Adrenal gland (tissue), 12 donors: ENCODE data around the gene DHDH. TPM values are rescaled to one million over a fixed set of nuclear protein-coding genes. Genes with fewer than 3 reads are reported as not detected.

Experiments used
- DNase-seq, 7 donors: peaks; one replicate each; pipeline ENCODE4 v3.0.0-alpha.2; 2019 to 2020
- H3K27ac ChIP-seq, 5 donors: fragments of 200-600 bp; sonication (generic) in 4 of 5; 1 replicate in 3 of 5; 2 replicates in 2 of 5; pipeline versions ENCODE4 v1.5.1 to v1.8.0; 2016 to 2020; ENCODE audit warnings: mild to moderate bottlenecking in 1 of 5
- H3K27me3 ChIP-seq: fragments of 200-600 bp; 2 replicates; pipeline ENCODE4 v1.8.0; 2021
- H3K36me3 ChIP-seq, 2 donors: fragments of 200-600 bp; replicated peaks in 1 of 2; 1 replicate in 1 of 2; 2 replicates in 1 of 2; pipeline versions ENCODE4 v1.5.1 to v1.8.0; 2018 to 2022
- H3K4me1 ChIP-seq, 2 donors: fragments of 200-600 bp; replicated peaks in 1 of 2; 1 replicate in 1 of 2; 2 replicates in 1 of 2; pipeline versions ENCODE4 v1.5.1 to v1.8.0; 2018 to 2021
- H3K4me3 ChIP-seq, 4 donors: fragments of 200-600 bp; sonication (generic) in 3 of 4; one replicate each; pipeline ENCODE4 v1.5.1; 2016 to 2018
- H3K9me3 ChIP-seq, 3 donors: fragments of 200-600 bp; sonication (generic) in 1 of 3; replicated peaks in 1 of 3; 1 replicate in 2 of 3; 2 replicates in 1 of 3; pipeline versions ENCODE4 v1.5.1 to v1.8.0; 2016 to 2021
- POLR2A ChIP-seq, 2 donors: fragments of 450-650 bp; IDR thresholded peaks; one replicate each; pipeline ENCODE4 v1.6.1; 2017; ENCODE audit warnings: antibody characterized with exemption in 2 of 2, mild to moderate bottlenecking in 2 of 2, moderate library complexity in 1 of 2
- WGBS, 4 donors: extraction: QIAGEN DNeasy Blood & Tissue Kit in 2 of 4; methylation state at CpG; one replicate each; pipeline versions ENCODE4 v1.1.5 to v1.1.7; 2013 to 2017; 5-methylcytosine and 5-hydroxymethylcytosine counted together
- intact Hi-C, 2 donors: fragments of 100-400 bp; cut with DNase I; formaldehyde crosslinking; loops; one replicate each; pipeline versions ENCODE4 v1.14.1 to v1.15.0; 2022 to 2023
- polyA plus RNA-seq, 3 donors: library from polyadenylated mRNA; stranded (reverse); fragments of 200-250 nt in 2 of 3; fragments of 350-450 nt in 1 of 3; fragmentation: Illumina TruSeq in 1 of 3; extraction: RNeasy Lipid Tissue Mini Kit (QIAGEN cat#74804) in 1 of 3; gene quantifications; one replicate each; pipeline ENCODE4 v1.2.3, GENCODE V29; 2013 to 2014
- total RNA-seq, 9 donors: library from RNA; depleted of rRNA in 4 of 9; stranded (reverse); fragments of >200 nt in 4 of 9; fragments of 120-200 nt in 1 of 9; fragmentation: NEBNext Ultra II Directional in 1 of 9; extraction: Animal tissue kit (Norgen Biotek cat#: 25700) in 1 of 9; gene quantifications; one replicate each; pipeline versions ENCODE4 v1.1.0 to v1.2.4, GENCODE V29; 2013 to 2023
- TF ChIP-seq, protein P1 (sequence below), 6 experiments: fragments of 450-650 bp in 4 of 6; fragments of 200-600 bp in 2 of 6; sonication (generic) in 1 of 6; IDR thresholded peaks; 1 replicate in 5 of 6; 2 replicates in 1 of 6; pipeline versions ENCODE4 v1.5.1 to v1.8.0; 2016 to 2021; ENCODE audit warnings: antibody characterized with exemption in 6 of 6, mild to moderate bottlenecking in 2 of 6, moderate library complexity in 1 of 6
- donor health status: healthy with polysubstance abuse.
- donor health status: Bipolar disorder and iron deficiency.
- donor health status: DM: yes; HTN: yes; CAD: no.
- donor health status: DM: no; HTN: no; CAD: no.
- donor health status: DM: no; HTN: no; CAD: no.
- donor health status: DM: yes; HTN: yes; CAD: no.

Gene DHDH
- total and polyA plus RNA-seq, 12 donors = 0.17 to 2.8 (median 0.38) TPM; not detected in 5

DNA sequence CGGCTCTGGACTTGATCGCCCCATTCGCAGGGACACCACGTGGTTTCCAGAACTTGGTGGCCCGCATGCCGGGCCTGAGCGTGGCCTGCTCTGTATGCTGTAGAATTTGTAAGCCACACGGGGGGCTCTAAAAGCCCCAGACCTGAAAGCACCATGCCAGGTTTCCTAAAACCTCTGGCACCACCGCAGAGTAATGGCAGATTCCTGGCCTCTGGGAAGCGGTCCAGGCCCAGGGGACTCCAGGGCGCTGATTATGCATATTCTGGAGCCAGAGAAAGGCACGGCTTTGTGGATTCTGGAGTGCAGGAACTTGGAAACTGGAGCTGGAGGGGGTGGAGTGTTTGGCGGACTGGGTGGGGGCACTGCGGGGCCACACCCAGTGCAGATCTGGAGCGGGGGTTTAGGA, 35.3 kb downstream of the DHDH start:
- peaks cover 23 to 27% of the 10 kb centered on the region in 2 donors for H3K4me1 ChIP-seq

DNA sequence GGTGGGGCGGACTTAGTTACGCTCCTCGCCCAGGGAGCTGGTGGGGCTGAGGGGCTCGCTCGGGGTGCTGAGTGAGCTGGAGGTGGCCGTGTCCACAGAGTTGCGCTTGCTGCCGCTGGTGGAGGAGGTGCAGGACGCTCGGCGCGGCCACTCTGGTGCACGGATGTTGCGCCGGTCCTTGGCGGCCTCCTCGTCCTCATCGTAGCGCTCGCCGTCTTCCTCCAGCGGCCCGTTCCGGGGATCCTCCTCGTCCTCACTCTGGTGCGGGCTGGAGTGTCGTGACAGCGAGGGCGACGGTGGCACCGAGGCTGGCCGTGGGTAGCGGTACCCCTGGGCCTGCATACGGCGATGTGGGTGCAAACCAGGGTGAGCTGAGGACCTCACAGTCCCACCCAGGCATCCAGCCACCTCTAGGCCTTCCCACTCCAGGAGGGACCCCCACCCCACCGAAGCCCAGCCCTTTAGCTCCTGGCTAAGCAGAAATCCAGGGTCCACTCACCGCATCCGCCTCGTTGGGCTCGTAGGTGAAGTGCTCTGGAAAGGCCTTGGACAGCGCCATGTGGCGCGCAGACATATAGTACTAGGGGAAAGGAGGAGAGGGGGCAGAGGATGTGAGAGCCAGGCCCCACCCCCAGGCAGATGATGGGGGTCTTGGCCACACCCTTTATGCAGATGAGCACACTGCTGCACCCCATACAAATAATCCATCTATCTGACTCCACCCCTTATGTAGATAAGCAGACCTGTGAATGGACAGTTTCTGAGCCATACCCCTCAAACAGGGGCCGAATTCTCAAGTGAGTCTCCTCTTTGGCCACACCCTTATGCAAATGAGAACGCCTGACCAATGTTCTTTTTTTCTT, 36.0 kb downstream of the DHDH start:
- peak in 1 of 2 donors; percentile 23 for TF ChIP-seq POLR2A (IDR thresholded peaks at IDR 0.05)
- TF ChIP-seq, protein P1, sequence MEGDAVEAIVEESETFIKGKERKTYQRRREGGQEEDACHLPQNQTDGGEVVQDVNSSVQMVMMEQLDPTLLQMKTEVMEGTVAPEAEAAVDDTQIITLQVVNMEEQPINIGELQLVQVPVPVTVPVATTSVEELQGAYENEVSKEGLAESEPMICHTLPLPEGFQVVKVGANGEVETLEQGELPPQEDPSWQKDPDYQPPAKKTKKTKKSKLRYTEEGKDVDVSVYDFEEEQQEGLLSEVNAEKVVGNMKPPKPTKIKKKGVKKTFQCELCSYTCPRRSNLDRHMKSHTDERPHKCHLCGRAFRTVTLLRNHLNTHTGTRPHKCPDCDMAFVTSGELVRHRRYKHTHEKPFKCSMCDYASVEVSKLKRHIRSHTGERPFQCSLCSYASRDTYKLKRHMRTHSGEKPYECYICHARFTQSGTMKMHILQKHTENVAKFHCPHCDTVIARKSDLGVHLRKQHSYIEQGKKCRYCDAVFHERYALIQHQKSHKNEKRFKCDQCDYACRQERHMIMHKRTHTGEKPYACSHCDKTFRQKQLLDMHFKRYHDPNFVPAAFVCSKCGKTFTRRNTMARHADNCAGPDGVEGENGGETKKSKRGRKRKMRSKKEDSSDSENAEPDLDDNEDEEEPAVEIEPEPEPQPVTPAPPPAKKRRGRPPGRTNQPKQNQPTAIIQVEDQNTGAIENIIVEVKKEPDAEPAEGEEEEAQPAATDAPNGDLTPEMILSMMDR (IDR thresholded peaks at IDR 0.05) = no peak
- H3K4me3 ChIP-seq = no peak overlapping the region
- H3K27me3 ChIP-seq = no peaks in the 10 kb centered on the region
- H3K27ac ChIP-seq = no peak overlapping the region
- 90 to 95% (median 94%) methylated on average over 20 to 45 of the region's 45 CpGs for WGBS, 4 donors
- H3K9me3 ChIP-seq = no peaks in the 10 kb centered on the region
- DNase-seq = peak in 3 of 7 donors; percentile 33 to 50 (median 45)
- intact Hi-C loops = loop anchor here (5.0 to 10.0 kb wide), 3 partner anchors 95 to 172 kb away; partner anchors contain the start of genes HSD17B14 (in 1 of the 2) and PPP1R15A (in 1 of the 2)
- H3K36me3 ChIP-seq = peaks cover 0 to 60% of the 10 kb centered on the region in 2 donors
- H3K4me1 ChIP-seq = peaks cover 16 to 20% of the 10 kb centered on the region in 2 donors

More for the DNA sequence above, 35.3 kb downstream of the DHDH start:
- TF ChIP-seq POLR2A (IDR thresholded peaks at IDR 0.05) = no peak
- TF ChIP-seq, protein P1 (IDR thresholded peaks at IDR 0.05) = no peak
- peak in 1 of 7 donors; percentile 51 for DNase-seq
- H3K27me3 ChIP-seq = no peaks in the 10 kb centered on the region
- intact Hi-C loops = loop anchor here (5.0 to 10.0 kb wide), 2 partner anchors 94 to 132 kb away; partner anchors contain the start of genes HSD17B14 (in 1 of the 2) and PPP1R15A (in 1 of the 2)
- peak overlapping the region in 1 of 5 donors; percentile 96 for H3K27ac ChIP-seq
- peaks cover 0 to 53% of the 10 kb centered on the region in 2 donors for H3K36me3 ChIP-seq
- 84 to 97% (median 93%) methylated on average over 3 to 15 of the region's 15 CpGs for WGBS, 4 donors
- no peaks in the 10 kb centered on the region for H3K9me3 ChIP-seq
- H3K4me3 ChIP-seq = no peak overlapping the region

DNA sequence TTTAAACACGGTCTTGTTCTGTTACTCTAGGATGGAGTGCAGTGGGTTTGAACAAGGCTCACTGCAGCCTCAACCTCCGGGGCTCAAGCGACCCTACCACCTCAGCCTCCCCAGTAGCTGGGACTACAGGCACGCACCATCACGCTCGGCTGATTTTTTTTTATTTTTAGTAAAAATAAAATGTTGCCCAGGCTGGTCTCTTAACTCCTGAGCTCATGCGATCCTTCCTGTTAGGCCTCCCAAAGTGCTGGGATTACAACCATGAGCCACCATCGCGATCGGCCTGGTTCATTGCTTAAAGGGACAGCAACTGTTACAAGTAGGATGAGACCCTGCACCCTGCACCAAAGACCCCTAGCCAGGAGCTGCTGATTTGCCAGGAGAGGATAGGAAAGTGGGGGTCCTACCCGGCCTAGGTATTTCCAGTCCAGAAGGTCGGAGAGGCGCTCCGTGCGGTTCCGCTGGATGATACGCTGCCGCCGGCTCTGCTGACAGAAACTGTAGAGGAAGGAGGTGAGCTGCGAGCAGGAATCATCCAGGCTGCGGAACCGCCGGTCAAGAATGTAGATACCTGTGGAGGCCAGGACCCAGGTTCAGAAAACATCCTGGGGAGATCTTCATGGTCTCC, 36.8 kb downstream of the DHDH start:
- H3K27me3 ChIP-seq = no peaks in the 10 kb centered on the region
- no peaks in the 10 kb centered on the region for H3K9me3 ChIP-seq
- peaks cover 12 to 16% of the 10 kb centered on the region in 2 donors for H3K4me1 ChIP-seq
- peak in 1 of 7 donors; percentile 39 for DNase-seq
- peak in 1 of 2 donors; percentile 17 for TF ChIP-seq POLR2A (IDR thresholded peaks at IDR 0.05)
- TF ChIP-seq, protein P1 (IDR thresholded peaks at IDR 0.05) = no peak
- no peak overlapping the region for H3K27ac ChIP-seq
- peaks cover 0 to 63% of the 10 kb centered on the region in 2 donors for H3K36me3 ChIP-seq
- 90 to 92% (median 91%) methylated on average over 23 of the region's 23 CpGs for WGBS, 4 donors
- no peak overlapping the region for H3K4me3 ChIP-seq
- intact Hi-C loops = loop anchor here in 1 of 2 donors (5.0 kb wide), 1 partner anchor 173 kb away; no protein-coding TSS in a partner anchor

DNA sequence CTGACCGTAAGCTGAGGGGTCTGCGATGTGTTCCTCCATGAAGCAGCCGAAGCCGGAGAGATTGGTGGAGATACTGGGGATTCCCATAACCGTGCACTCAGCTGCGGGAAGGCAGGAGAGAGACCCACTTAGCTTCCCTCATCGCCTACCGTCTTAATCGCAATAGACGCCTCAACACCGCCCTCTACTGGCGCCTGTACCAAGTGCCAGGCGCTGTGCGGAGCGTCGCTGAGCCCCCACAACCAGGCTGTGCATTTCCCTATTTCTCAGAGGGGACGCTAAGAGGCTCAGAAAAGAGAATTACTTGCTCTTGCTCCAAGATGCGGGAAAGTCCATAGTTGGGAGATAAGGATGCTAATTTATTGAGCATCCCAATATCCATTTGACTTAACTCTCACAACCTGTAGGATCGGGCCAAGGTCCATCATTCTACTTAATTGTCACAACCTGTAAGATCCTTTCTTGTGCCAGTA, 37.5 kb downstream of the DHDH start:
- DNase-seq = peak; percentile 69 to 89 (median 83)
- TF ChIP-seq POLR2A (IDR thresholded peaks at IDR 0.05) = peak in 1 of 2 donors; percentile 13
- TF ChIP-seq, protein P1 (IDR thresholded peaks at IDR 0.05) = peak; percentile 79 to 90 (median 87)
- no peak overlapping the region for H3K4me3 ChIP-seq
- H3K4me1 ChIP-seq = peaks cover 12 to 15% of the 10 kb centered on the region in 2 donors
- no peaks in the 10 kb centered on the region for H3K9me3 ChIP-seq
- no peaks in the 10 kb centered on the region for H3K27me3 ChIP-seq
- peaks cover 0 to 62% of the 10 kb centered on the region in 2 donors for H3K36me3 ChIP-seq
- intact Hi-C loops = loop anchor here in 1 of 2 donors (5.0 kb wide), 1 partner anchor 174 kb away; no protein-coding TSS in a partner anchor
- no peak overlapping the region for H3K27ac ChIP-seq
- 9 to 23% (median 19%) methylated on average over 13 to 19 of the region's 19 CpGs for WGBS, 4 donors
